ENCODE measurements around the gene MEF2C. TPM values are rescaled to one million over a fixed set of nuclear protein-coding genes. Genes with fewer than 3 reads are reported as not detected.

The MEF2C gene
- total RNA-seq, 1 experiment from 2014 or later: 9.9 TPM

- DNase-seq (ENCODE audit: low read depth, low spot score): no peak
- H3K4me1 ChIP-seq (ENCODE audit: control insufficient read depth, insufficient read depth, low read length): no peaks in the 10 kb centered on the region
- H3K27ac ChIP-seq (ENCODE audit: low read length): no peak overlapping the region
- no TSS peak for BruUV-seq (replicated peaks)
- H3K27me3 ChIP-seq (ENCODE audit: control insufficient read depth, insufficient read depth, low read length): no peaks in the 10 kb centered on the region
- in situ Hi-C loops (cut with HindIII; ENCODE audit: low pct_unique_long_range_greater_than_20kb, low sequenced_read_pairs) (no loop called here), intact Hi-C loops (cut with micrococcal nuclease; ENCODE audit: unreplicated experiment) (no loop called here)
- ChIA-PET POLR2A (no interaction called here), CTCF (no interaction called here)
- H3K9me3 ChIP-seq (ENCODE audit: control insufficient read depth, insufficient read depth, low read depth, low read length): no peaks in the 10 kb centered on the region
- no peak for ATAC-seq
- H3K36me3 ChIP-seq (ENCODE audit: control insufficient read depth, insufficient read depth, low read length): no peaks in the 10 kb centered on the region
- no peak overlapping the region for H3K4me3 ChIP-seq (ENCODE audit: low read depth in 2 of 2, low read length in 2 of 2)
- TF ChIP-seq REST (IDR thresholded peaks at IDR 0.05; ENCODE audit: insufficient read depth in 1 of 2, low read depth in 2 of 2, low read length in 1 of 2): no peak
- TF ChIP-seq TCF7L2 (IDR thresholded peaks at IDR 0.05; ENCODE audit: low read depth, low read length): no peak
- TF ChIP-seq SIN3A (IDR thresholded peaks at IDR 0.05; ENCODE audit: borderline replicate concordance, insufficient read depth, low read depth, low read length): no peak
- no peak for TF ChIP-seq POLR2AphosphoS5 (IDR thresholded peaks at IDR 0.05; ENCODE audit: low read depth, low read length)
- TF ChIP-seq CTCF (IDR thresholded peaks at IDR 0.05): no peak
These were observed 121.0 kb downstream of the MEF2C start for GRCh38 chr5:88761939-88762338.

- no TSS peak for BruUV-seq (replicated peaks)
- Histone ChIP-seq H3K4me3 (ENCODE audit: low read depth in 2 of 2, low read length in 2 of 2) (no peak overlapping the region), H3K27ac (ENCODE audit: low read length) (no peak overlapping the region), H3K9me3 (ENCODE audit: control insufficient read depth, insufficient read depth, low read depth, low read length) (no peaks in the 10 kb centered on the region), H3K27me3 (ENCODE audit: control insufficient read depth, insufficient read depth, low read length) (no peaks in the 10 kb centered on the region), H3K36me3 (ENCODE audit: control insufficient read depth, insufficient read depth, low read length) (no peaks in the 10 kb centered on the region), H3K4me1 (ENCODE audit: control insufficient read depth, insufficient read depth, low read length) (no peaks in the 10 kb centered on the region)
- DNase-seq (ENCODE audit: low read depth, low spot score): no peak
- in situ Hi-C loops (cut with HindIII; ENCODE audit: low pct_unique_long_range_greater_than_20kb, low sequenced_read_pairs): no loop called here
- intact Hi-C loops (cut with micrococcal nuclease; ENCODE audit: unreplicated experiment): no loop called here
- ChIA-PET CTCF (no interaction called here), POLR2A (no interaction called here)
- no peak for ATAC-seq
- TF ChIP-seq POLR2AphosphoS5 (IDR thresholded peaks at IDR 0.05; ENCODE audit: low read depth, low read length): no peak
- no peak for TF ChIP-seq CTCF (IDR thresholded peaks at IDR 0.05)
- TF ChIP-seq REST (IDR thresholded peaks at IDR 0.05; ENCODE audit: insufficient read depth in 1 of 2, low read depth in 2 of 2, low read length in 1 of 2): no peak
- no peak for TF ChIP-seq TCF7L2 (IDR thresholded peaks at IDR 0.05; ENCODE audit: low read depth, low read length)
- no peak for TF ChIP-seq SIN3A (IDR thresholded peaks at IDR 0.05; ENCODE audit: borderline replicate concordance, insufficient read depth, low read depth, low read length)
These were observed 121.6 kb downstream of the MEF2C start for GRCh38 chr5:88761269-88761850.
